Smooth muscle cell of bladder (primary cell): ENCODE results near the gene POLE. TPM values are rescaled to one million over a fixed set of nuclear protein-coding genes. Genes with fewer than 3 reads are reported as not detected.

ENCODE experiments used
- total RNA-seq: library from RNA; depleted of rRNA; stranded (reverse); fragments of >200 nt; gene quantifications from 2 replicates; pipeline ENCODE4 v1.2.3, GENCODE V29; 2014

The POLE gene
- 7.3 and 9.7 TPM in 2 replicates for total RNA-seq

GRCh38 chr12:132687211-132688164 is at the start of gene POLE, which contains the start of gene PXMP2:
Gene POLE (minus strand): TSS chr12:132687342. CDS start chr12:132687315, 27 bp downstream.
Gene PXMP2 (plus strand): TSS chr12:132687587. CDS start chr12:132687671, 84 bp downstream.

GRCh38 chr12:132710405-132711079 is 23.4 kb upstream of the POLE start, which contains the start of gene PGAM5:
Gene PGAM5 (plus strand): TSS chr12:132710842. CDS start chr12:132710877, 35 bp downstream.

GRCh38 chr12:132618683-132619043 is 68.5 kb downstream of the POLE start, which contains the start of gene P2RX2:
Gene P2RX2 (plus strand): TSS chr12:132618776. CDS start chr12:132618817, 41 bp downstream.

GRCh38 chr12:132610051-132610759 is 76.9 kb downstream of the POLE start, which contains the start of gene LRCOL1:
Gene LRCOL1 (minus strand): TSS chr12:132610582. CDS start chr12:132606251, 4,331 bp downstream.

Other genes with a start within 250 kb of the POLE start
- 1.0 and 1.1 TPM in 2 replicates for gene FBRSL1, start 197.2 kb downstream of the POLE start, total RNA-seq
- 0.14 TPM in 1 of 2 replicates, not detected in the other for gene LRCOL1, start 76.8 kb downstream of the POLE start, total RNA-seq
- not detected in 2 replicates for gene P2RX2, start 68.6 kb downstream of the POLE start, total RNA-seq
- gene PXMP2, start 245 bp upstream of the POLE start, total RNA-seq = 16.8 and 19.2 TPM in 2 replicates
- gene PGAM5, start 23.5 kb upstream of the POLE start, total RNA-seq = 22.3 and 29.0 TPM in 2 replicates
- gene ANKLE2, start 74.5 kb upstream of the POLE start, total RNA-seq = 52.4 and 63.3 TPM in 2 replicates
- gene GOLGA3, start 141.5 kb upstream of the POLE start, total RNA-seq = 103 and 185 TPM in 2 replicates
- gene CHFR, start 200.3 kb upstream of the POLE start, total RNA-seq = 28.7 TPM in 2 replicates